ENCODE data around the gene NSF. TPM values are rescaled to one million over a fixed set of nuclear protein-coding genes. Genes with fewer than 3 reads are reported as not detected.
"Not testable (repeated sequence)": the region's sequence is repeated elsewhere in the genome, so short reads cannot be mapped to it uniquely, and the experiment has no call there.

Gene NSF
- polyA plus RNA-seq, 2 of the 4 experiments (the other 2 are of a cell fraction) = 30.1 to 63.1 TPM

GRCh38 chr17:46756081-46756735, 165.7 kb downstream of the NSF start:
- peaks cover 26% of the 10 kb centered on the region for H3K4me1 ChIP-seq
- no peak for TF ChIP-seq HOXA7 (CRISPR knock-in tag; IDR thresholded peaks at IDR 0.05)
- no peak for TF ChIP-seq EHF (CRISPR knock-in tag; IDR thresholded peaks at IDR 0.05)
- no peak for TF ChIP-seq ATOH8 (CRISPR knock-in tag; IDR thresholded peaks at IDR 0.05; ENCODE audit: low read depth)
- TF ChIP-seq HOXB13 (CRISPR knock-in tag; IDR thresholded peaks at IDR 0.05; ENCODE audit: low read depth) = no peak
- no peak for TF ChIP-seq TFCP2L1 (CRISPR knock-in tag; IDR thresholded peaks at IDR 0.05)
- no peak for TF ChIP-seq ESRRA (IDR thresholded peaks at IDR 0.05; ENCODE audit: borderline replicate concordance, low read length)
- no peak for TF ChIP-seq ZNF302 (CRISPR knock-in tag; IDR thresholded peaks at IDR 0.05)
- TF ChIP-seq CBX8 (IDR thresholded peaks at IDR 0.05) = no peak
- TF ChIP-seq USF2 (IDR thresholded peaks at IDR 0.05) = no peak
- no peak for TF ChIP-seq ELK1 (IDR thresholded peaks at IDR 0.05; ENCODE audit: low read depth, low read length)
- no peak for TF ChIP-seq EP300 (IDR thresholded peaks at IDR 0.05)
- TF ChIP-seq E2F6 (IDR thresholded peaks at IDR 0.05; ENCODE audit: borderline replicate concordance, low read depth) = no peak
- no peak for TF ChIP-seq CBX2 (IDR thresholded peaks at IDR 0.05; ENCODE audit: borderline replicate concordance, low read depth)
- H3K9me3 ChIP-seq = no peaks in the 10 kb centered on the region
- no peak for ATAC-seq
- no peak overlapping the region for H3K4me3 ChIP-seq
- FAIRE-seq = no peak
- H3K27ac ChIP-seq = no peak overlapping the region
- no peak for DNase-seq (ENCODE audit: low read depth in 1 of 2, low spot score in 1 of 2)
- WGBS (ENCODE audit: missing lambda C conversion rate) = 63% methylated on average over 4 of the region's 4 CpGs
- CTCF ChIA-PET = interaction anchor here (1.0 to 2.1 kb wide), 3 partner anchors 9 to 25 kb away, joined by 3 to 6 read pairs (median 3); no protein-coding TSS in a partner anchor
- no peak overlapping the region for H3K4me2 ChIP-seq
- POLR2A ChIA-PET = no interaction called here

- DNase-seq (ENCODE audit: low read depth in 1 of 2, low spot score in 1 of 2) (no peak), ATAC-seq (no peak), FAIRE-seq (no peak)
- 93% methylated on average over 2 of the region's 2 CpGs for whole genome bisulfite sequencing (ENCODE audit: missing lambda C conversion rate)
- no peak overlapping the region for H3K27ac ChIP-seq
- ChIA-PET POLR2A (no interaction called here), CTCF (interaction anchor here (1.0 to 2.1 kb wide), 3 partner anchors 8 to 25 kb away, joined by 3 to 6 read pairs (median 3); no protein-coding TSS in a partner anchor)
- no peak overlapping the region for H3K4me2 ChIP-seq
- no peak for TF ChIP-seq KDM5A (IDR thresholded peaks at IDR 0.05)
- TF ChIP-seq RCOR1 (IDR thresholded peaks at IDR 0.05; ENCODE audit: low read depth, low read length) = no peak
- TF ChIP-seq ELK1 (IDR thresholded peaks at IDR 0.05; ENCODE audit: low read depth, low read length) = no peak
- no peak for TF ChIP-seq PHF8 (IDR thresholded peaks at IDR 0.05; ENCODE audit: borderline replicate concordance, low read depth)
- no peak for TF ChIP-seq ZSCAN20 (CRISPR knock-in tag; IDR thresholded peaks at IDR 0.05)
- TF ChIP-seq HOXB13 (CRISPR knock-in tag; IDR thresholded peaks at IDR 0.05; ENCODE audit: low read depth) = no peak
- no peak for TF ChIP-seq HDAC2 (IDR thresholded peaks at IDR 0.05)
- TF ChIP-seq ESRRA (IDR thresholded peaks at IDR 0.05; ENCODE audit: borderline replicate concordance, low read length) = no peak
- no peak for TF ChIP-seq RARB (CRISPR knock-in tag; IDR thresholded peaks at IDR 0.05)
- no peak for TF ChIP-seq SREBF2 (IDR thresholded peaks at IDR 0.05)
- TF ChIP-seq CHD4 (IDR thresholded peaks at IDR 0.05; ENCODE audit: borderline replicate concordance) = no peak
- TF ChIP-seq FOSB (CRISPR knock-in tag; IDR thresholded peaks at IDR 0.05) = no peak
- no peaks in the 10 kb centered on the region for H3K9me3 ChIP-seq
- H3K4me1 ChIP-seq = peaks cover 26% of the 10 kb centered on the region
- H3K4me3 ChIP-seq = no peak overlapping the region
These were observed 166.4 kb downstream of the NSF start for GRCh38 chr17:46756861-46757260.

GRCh38 chr17:46757588-46757987, 167.1 kb downstream of the NSF start:
- H3K4me3 ChIP-seq; H3K9me3 ChIP-seq; ATAC-seq; H3K4me2 ChIP-seq; FAIRE-seq; DNase-seq (ENCODE audit: low read depth in 1 of 2, low spot score in 1 of 2); POLR2A ChIA-PET: not testable (repeated sequence)
- H3K4me1 ChIP-seq = peaks cover 26% of the 10 kb centered on the region
- CTCF ChIA-PET = interaction anchor here (1.2 to 1.3 kb wide), 3 partner anchors 13 to 78 kb away, joined by 3 to 6 read pairs (median 3); no protein-coding TSS in a partner anchor
- WGBS (ENCODE audit: missing lambda C conversion rate) = 73% methylated on average over 4 of the region's 4 CpGs
- peak overlapping the region in 1 of 2 experiments; percentile 57; a peak in 1 of 6 replicates for H3K27ac ChIP-seq
